GM21360 (cell line): ENCODE data around the gene RRAD.
"Not testable (repeated sequence)": the region's sequence is repeated elsewhere in the genome, so short reads cannot be mapped to it uniquely, and the experiment has no call there.

Experiments used
- ATAC-seq: cut with Tn5 transposase; IDR thresholded peaks from one replicate; pipeline ENCODE4 v1.9.1; 2021; ENCODE audit warnings: mild to moderate bottlenecking, moderate library complexity; ENCODE audit not compliant: unreplicated experiment

Gene RRAD, protein sequence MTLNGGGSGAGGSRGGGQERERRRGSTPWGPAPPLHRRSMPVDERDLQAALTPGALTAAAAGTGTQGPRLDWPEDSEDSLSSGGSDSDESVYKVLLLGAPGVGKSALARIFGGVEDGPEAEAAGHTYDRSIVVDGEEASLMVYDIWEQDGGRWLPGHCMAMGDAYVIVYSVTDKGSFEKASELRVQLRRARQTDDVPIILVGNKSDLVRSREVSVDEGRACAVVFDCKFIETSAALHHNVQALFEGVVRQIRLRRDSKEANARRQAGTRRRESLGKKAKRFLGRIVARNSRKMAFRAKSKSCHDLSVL

DNA sequence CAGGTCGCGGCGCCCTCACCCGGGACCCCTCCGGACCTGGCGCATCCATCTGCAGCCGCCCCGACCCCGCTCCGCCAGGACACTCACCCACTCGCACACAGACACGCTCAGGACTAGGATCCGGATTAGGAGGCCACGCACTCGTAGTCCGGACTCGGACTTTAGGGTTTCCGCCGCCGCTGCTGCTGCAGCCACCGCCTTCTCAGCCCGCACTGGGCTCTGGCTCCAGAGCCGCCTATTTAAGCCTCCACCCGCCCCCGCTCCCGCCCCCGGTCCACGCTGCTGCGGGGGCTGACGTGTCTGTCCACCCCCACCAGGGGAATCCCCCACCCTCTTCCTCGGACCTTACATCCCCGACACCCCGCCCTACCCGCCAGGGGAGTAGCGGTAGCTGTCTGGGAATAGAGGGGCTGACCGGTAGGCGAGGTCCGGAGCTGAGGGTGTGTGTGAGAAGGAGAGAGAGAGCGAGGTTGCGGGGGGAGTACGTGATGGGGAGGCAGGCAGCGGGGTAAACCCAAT lies at the start of gene RRAD:
RRAD (minus strand) TSS at position 214 of the 519 bp plus-strand sequence. CDS start 356 bp downstream, outside the sequence.
- ATAC-seq: no peak

GRCh38 chr16:66974932-66975246 lies 49.6 kb upstream of the RRAD start:
- ATAC-seq: not testable (repeated sequence)

DNA sequence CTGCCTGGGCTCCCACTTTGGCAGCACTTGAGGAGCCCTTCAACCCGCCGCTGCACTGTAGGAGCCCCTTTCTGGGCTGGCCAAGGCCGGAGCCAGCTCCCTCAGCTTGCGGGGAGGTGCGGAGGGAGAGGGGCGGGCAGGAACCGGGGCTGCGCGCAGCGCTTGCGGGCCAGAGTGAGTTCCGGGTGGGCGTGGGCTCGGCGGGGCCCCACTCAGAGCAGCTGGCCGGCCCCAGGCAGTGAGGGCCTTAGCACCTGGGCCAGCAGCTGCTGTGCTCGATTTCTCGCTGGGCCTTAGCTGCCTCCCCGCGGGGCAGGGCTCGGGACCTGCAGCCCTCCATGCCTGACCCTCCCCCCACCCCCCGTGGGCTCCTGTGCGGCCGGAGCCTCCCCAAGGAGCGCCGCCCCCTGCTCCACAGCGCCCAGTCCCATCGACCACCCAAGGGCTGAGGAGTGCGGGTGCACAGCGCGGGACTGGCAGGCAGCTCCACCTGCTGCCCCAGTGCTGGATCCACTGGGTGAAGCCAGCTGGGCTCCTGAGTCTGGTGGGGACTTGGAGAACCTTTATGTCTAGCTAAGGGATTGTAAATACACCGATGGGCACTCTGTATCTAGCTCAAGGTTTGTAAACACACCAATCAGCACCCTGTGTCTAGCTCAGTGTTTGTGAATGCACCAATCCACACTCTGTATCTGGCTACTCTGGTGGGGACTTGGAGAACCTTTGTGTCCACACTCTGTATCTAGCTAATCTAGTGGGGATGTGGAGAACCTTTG lies 49.0 kb upstream of the RRAD start:
- ATAC-seq: not testable (repeated sequence)

DNA sequence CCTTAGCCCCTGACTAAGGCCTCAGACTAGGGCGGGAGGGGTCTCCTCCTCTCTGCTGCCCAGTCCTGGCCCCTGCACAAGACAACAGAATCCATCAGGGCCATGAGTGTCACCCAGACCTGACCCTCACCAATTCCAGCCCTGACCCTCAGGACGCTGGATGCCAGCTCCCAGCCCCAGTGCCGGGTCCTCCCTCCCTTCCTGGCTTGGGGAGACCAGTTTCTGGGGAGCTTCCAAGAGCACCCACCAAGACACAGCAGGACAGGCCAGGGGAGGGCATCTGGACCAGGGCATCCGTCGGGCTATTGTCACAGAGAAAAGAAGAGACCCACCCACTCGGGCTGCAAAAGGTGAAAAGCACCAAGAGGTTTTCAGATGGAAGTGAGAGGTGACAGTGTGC lies 48.4 kb upstream of the RRAD start:
- no peak for ATAC-seq

- no peak for ATAC-seq
Measured at GRCh38 chr16:66972983-66973382, 47.6 kb upstream of the RRAD start.

DNA sequence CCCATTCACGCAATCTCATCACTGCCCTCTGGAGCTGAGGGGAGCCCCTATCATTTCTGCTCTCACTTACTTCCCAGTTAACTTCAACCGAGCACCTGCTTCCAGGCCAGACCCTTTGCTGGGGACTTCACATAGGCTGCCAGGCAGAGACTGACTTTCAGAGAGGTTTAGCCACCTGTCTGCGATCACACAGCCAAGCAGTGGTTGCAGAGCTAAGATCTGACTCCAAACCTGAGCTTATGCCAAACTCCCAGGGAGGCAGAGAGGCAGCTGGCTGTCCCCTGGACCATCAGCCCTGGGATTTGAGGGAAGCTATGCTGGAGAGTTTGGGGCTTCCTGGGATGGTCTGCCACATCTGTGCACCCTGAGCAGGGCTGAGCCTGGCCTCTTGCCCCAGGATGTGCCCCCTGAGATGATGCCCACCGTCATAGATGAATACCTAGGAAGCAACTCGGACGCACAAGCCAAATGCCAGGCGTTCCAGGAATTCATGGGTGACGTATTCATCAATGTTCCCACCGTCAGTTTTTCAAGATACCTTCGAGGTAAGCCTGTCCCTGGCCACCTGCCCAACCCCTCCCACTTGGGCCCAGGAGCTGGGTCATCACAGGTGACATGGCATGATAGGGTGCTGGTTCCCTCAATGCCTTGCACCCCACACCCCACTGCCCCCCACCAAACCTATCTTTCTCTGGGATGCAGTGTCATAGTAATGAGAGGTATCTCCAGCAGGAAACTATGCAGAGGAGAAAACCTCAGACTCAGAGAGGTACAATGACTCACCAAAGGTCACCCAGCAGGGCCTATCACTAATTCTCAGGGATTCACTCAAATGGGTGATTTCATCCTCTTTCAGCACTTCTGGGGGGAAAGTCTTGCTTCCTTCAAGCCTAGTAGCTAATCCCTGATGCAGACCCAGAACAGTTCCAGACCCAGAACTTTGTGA lies 45.7 kb upstream of the RRAD start:
- no peak for ATAC-seq

- no peak for ATAC-seq
Measured at GRCh38 chr16:66968847-66969246, 43.5 kb upstream of the RRAD start.

DNA sequence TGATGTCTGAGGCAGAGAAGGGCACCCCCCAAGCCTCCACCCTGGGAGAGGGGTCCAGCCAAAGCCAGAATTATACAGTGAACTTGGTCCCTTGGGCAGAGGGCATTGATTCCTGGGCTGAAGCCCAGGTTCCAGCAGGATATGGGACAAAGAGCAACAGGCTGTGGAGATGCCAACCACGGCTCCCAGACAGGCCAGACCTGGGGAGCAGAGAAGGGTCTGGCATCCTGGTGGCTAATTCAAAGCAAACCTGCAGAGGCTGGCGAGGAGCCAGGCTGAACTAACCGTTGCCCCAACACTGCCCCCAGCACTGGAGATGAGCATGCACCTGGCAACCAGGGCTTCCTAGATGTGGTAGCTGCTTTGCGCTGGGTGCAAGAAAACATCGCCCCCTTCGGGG lies 38.7 kb upstream of the RRAD start:
- no peak for ATAC-seq

DNA sequence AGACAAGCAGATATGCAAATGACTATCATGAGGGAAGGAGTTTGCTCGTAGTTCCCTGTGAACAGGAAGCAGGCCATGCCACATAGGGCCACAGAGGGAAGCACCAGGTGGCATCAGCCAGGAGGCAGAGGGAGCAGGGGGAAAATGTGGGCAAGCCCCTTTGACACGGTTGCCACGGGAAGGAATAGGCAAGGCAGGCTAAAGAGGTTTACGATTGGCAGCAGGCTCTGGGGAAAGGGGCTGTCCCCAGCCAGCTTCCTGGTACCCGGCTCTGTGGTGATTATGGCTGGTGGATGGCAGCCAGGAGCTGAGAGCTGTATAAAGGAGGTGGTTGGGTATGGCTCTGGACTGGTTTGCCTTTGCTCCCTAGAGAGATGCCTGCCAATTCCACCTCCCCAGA lies 36.6 kb upstream of the RRAD start:
- ATAC-seq: no peak

DNA sequence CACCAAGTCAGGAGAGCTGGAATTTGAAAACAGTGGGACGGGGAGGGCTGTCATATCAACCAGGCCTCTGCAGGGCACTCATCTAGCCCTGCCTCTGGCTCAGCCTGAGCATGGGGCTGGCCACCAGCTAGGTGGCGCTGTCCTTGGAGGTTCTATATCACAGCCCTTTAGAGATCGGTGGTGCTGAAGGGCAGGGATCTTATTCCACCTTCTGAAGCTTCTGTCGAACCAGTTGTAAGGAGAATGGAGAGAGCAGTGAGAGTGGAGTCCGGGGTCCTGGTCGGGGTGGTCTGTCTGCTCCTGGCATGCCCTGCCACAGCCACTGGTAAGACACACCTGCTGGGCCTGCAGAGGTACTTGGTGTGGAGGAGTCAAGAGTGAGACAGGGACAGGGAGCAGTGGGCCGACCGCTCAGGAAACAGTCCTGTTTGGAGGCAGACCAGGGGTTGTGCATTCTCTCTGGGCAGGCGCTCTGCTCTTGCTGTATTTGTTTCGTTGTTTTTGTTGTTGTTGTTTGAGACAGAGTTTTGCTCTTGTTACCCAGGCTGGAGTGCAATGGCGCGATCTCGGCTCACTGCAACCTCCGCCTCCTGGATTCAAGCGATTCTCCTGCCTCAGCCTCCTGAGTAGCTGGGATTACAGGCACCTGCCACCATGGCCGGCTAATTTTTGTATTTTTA lies 35.9 kb upstream of the RRAD start, which contains the start of gene CES3:
CES3 (plus strand) TSS at position 202 of the 680 bp plus-strand sequence; CDS start at position 244, 42 bp downstream.
- ATAC-seq: peak; percentile 77

DNA sequence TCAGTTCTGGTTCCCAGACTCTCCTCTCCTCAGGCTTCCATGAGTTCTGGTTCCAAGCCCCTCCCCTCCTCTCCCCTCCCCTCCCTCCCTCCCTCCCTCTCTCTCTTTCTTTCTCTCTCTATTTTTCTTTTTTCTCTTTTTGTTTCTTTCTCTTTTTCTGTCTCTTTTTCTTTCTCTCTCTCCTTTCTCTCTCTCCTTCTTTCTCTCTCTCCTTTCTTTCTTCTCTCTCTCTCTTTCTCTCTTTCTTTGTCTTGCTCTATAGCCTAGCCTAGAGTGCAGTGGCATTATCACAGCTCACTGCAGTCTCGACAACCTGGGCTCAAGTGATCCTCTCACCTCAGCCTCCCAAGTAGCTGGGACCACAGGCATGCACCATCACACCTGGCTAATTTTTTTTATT lies 34.9 kb upstream of the RRAD start:
- no peak for ATAC-seq

- ATAC-seq: no peak
Measured at GRCh38 chr16:66959704-66960161, 34.4 kb upstream of the RRAD start.

DNA sequence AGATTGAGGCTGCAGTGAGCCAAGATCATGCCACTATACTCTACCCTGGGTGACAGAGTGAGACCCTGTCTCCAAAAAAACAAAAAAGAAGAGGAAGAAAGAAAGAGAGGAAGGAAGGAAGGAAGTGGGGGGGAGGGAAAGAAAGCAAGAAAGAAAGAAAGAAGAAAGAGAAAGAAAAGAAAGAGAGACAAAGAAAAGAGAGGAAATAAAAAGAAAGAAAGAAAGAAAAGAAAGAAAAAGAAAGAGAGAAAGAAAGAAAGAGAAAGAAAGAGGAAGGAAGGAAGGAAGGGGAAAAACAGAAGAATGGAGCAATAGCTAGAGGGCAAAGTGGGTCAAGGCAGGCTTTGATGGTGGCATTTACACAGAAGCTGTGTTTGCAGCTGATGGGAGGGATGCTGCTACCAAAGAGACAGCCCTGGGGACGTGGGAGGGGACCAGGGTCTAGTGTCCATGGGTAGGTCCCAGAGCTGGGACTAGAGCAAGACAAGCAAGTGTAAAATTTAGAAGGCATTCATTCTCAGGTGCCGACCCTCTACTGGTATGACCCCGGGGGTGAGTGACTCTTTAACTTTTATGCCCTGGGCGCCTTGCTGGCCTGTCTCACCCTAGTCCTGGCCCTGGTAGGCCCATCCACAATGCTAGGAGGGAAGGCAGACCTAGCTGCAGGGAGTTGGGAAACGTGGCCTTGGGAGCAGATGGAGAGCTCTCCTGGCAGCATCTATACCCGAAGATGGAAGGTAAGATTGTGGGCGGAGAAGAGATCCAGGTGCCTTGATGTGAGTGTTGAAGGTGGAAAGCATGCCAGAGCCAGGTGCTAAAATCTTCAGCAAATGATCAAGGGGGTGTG lies 33.7 kb upstream of the RRAD start:
- ATAC-seq: no peak

DNA sequence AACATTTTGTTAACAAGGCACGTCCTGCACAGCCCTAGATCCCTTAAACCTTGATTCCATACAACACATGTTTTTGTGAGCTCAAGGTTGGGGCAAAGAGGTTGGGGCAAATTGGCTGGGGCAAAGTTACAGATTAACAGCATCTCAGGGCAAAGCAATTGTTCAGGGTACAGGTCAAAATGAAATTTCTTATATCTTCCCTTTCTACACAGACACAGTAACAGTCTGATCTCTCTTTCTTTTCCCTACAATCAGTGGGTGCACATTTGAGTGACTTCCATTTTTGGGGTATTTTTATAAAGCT lies 30.8 kb upstream of the RRAD start:
- ATAC-seq: not testable (repeated sequence)

GRCh38 chr16:66955363-66956153 lies 30.2 kb upstream of the RRAD start:
- not testable (repeated sequence) for ATAC-seq

DNA sequence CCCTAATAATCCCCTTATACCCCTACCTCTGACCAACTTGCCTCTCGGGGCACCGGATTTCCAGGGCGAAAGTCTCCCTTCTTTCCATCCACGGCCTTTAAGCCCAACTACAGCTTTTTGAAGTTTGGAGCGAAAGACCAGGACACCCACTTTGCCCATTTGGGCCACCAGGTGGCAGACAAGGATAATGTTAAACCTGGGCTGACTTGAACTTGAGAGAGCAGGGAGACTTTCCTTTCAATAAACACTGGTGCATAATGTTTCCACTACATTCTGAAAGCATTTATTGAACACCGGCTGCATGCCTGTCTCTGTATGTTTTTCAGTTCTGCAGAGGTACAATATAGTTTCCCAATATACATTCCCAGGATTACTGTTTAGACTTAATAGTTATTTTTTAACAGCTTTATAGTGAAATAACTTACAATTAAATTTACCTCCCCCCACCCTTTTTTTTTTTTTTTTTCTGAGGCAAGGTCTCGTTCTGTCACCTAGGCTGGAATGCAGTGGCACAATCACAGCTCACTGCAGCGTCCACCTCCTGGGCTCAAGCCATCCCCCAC lies 28.8 kb upstream of the RRAD start:
- no peak for ATAC-seq

DNA sequence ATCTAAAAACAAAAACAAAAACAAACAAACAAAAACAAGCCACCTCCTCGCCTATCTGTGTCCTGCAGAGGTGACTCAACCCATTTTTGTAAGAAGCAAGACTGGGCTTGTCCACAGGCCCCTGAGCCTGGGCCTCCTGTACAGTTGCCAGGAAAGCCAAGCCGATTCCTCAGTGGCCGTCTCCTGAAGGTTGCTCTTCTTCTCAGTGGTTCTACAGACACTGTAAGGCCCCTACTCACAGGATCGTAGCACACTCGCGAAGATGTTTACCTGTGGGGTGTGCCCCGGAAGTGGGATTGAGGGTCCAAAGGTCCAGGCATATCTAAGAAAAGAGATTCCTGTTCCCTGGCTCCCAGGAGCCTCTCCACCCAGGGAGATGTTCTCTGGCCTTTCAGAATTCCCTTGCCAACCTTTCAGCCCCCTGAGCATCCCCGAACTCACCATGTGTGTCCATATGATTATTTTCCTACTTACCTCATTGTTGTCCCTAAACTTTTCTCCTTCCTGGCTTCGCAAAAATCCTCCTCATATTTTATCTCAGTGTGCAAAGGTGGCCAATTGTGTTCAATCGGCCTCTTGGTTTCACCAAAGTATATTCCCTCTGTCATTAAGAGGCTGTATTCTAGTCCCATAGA lies 28.2 kb upstream of the RRAD start:
- ATAC-seq: no peak
